NCI-H2196 (cell line): ENCODE data around the gene ATP2B2.
"Not testable (repeated sequence)": the region's sequence is repeated elsewhere in the genome, so short reads cannot be mapped to it uniquely, and the experiment has no call there.

Source experiments
- DNase-seq: peaks from one replicate; lab custom pipeline; 2025; ENCODE audit not compliant: unreplicated experiment; lab: John Stamatoyannopoulos, UW

The ATP2B2 gene

DNA sequence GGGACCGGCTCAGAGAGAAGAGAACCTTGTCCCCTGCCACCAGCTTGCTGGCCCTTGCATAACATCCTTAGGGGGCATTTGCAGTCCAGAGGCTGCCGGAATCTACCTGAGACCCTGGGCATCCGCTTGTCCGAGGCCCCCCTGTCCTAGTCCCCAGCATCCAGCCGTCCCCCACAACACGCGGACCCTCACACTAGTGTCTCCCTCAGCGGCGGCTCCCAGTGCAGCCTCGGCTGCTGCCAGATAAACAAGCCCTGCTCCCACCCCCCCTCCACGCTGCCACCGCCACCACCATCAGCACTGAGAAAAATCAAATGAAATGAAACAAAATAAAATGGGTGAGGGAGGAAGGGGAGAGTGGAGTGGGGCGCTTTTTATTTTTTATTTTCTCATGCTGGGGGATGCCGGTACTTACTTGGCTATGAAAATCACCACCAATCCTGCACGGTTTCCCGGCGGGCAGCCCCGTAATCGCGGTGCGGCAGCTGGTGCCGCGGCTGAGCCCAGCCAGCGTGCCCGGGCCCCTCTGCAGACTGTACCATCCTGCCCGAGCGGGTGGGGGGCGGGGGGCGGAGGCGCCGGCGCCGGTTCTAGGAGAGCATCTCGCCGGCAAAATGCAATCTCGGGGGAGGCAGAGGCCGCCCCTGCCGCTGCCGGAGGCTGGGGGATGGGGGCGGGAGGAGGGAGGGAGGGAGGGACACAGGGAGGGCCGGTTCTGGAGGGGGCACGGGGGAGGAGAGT is at the start of gene ATP2B2:
Gene ATP2B2 (minus strand): TSS at position 537 of the 741 bp plus-strand sequence. CDS start 56,043 bp downstream, outside the sequence.
- no peak for DNase-seq

DNA sequence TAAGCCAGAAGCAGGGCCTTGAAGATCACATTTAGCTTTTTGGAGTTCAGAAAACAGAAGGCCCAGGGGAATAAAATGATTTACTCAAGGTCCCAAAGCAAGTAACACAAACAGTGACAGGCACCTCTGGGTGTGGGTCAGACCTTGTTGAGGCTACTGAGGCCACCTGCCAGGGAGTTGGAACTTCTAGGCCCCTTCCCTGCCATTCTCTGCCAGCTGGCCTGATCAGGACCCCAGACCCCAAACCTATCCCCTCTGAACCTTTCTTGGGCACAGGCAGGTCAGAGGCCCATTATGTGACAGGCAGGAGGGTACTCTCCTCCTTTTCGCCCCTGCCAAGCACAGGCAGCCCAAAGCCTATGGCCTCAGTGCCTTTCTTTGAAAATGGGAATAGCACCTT is 49.4 kb upstream of the ATP2B2 start:
- no peak for DNase-seq

DNA sequence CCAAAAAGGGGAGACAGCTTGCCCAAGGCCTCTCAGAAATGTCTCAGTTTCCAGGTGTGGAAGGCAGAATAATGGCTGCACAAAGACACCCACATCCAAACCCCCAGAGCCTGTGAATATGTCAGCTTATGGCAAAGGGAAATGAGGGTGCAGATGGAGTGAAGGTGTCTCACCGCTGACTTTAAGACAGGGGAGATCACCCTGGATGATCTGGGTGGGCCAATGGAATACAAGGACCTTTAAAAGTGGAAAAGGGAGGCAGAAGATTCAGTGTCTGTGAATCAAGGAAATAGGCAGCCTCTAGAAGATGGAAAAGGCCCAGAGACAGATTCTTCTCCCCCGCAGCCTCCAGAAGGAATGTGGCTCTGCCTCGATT is 48.8 kb upstream of the ATP2B2 start:
- no peak for DNase-seq

DNA sequence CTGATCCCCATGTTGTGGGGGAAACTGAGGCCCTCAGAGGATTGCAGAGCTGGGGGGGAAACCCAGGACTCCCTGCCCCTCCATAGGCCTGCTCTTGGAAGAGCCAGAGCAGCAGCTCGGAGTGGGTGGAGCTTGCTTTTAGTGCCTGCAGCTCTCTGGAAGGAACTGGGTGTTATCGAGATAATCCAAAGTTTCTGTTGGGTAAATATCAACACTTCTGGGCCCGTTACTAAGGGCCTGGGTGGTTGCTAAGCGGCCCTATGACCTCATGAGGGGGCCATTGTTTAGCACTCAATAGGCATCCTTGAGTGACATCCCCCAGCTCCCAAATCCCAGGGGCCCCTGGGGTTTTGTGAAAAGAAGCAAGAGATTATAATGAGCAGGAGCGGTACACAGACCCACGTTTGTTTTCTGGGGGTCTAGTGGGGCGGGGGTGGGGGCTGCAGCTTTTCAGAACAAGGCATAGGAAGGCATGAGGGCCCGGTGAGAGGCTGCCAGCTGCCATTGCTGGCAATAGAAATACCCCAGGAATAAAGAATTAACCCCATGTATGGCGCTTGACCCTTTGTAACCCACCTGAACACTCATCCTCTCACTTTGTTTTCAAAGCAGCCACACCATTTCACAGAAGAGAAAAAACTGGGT is 48.3 kb upstream of the ATP2B2 start:
- DNase-seq: no peak

DNA sequence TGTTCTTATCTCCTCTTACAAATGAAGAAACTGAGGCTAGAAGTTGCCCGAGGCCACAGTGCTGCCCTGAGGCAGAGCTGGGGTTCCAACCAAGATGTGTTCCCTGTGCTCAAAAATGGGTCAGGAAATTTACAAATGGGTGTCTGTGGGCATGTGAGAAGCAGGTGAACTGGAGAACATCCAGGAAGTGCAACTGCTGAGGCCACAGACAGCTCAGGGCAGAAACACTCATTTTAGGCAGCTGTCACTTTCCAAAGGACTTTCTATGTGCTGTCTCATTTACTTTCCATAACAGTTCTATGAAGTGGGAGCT is 47.2 kb upstream of the ATP2B2 start:
- no peak for DNase-seq

DNA sequence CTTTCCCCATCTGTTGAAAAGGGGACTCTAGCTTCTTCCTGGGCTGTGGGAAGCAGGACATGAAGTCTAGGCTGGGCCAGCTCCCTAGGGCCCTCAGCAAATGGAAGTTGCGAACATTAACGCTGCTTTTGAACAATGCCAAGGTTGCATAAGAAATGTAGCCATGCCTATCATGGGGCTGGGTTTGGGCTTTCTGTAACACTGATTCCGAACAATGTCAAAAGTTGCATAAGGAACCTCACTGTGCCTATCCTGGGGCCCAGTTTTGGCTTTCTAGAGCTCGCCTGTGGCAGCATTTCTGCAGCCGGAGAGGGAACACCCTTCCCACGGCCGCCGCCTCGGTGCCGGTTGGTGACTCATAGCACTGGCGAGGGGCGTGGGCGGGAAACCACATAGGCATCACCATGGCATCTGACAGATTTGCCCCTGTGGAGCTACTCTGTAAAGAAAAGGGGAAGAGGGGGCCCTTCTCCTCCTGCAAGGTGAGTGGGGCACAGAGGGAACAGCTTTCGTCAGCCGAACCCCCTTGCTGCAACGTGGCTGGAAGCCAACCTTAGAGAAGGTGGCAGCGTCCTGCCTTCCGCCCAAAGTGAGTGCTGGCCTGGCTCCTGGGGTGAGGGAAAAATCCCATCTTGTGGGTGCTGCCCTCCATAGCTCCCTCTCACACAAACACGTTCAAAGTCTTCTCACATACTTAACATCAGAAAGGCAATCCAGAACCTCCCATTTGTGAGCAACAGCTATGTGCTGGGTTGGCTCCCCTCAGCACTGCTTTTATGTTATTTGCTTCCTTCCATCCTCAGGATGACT is 46.6 kb upstream of the ATP2B2 start:
- no peak for DNase-seq

DNA sequence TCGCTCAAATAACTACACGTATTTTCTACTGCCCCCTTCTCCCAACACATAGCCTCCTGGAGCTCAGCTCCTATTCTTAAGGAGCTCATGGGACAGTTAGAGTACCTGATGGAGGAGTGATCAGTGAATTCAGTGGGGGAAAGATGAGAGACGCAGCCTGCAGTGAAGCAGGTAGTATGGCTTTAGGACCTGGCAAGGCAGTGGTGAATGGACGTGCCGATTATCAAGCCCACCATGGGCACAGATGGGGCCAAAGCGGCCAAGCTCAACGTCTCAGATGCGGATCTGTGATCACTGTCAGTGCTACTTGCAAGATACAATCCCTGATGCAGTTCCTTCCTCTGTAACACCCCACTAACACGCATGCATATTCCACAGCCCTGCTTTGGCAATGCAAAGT is 45.8 kb upstream of the ATP2B2 start:
- DNase-seq: no peak

DNA sequence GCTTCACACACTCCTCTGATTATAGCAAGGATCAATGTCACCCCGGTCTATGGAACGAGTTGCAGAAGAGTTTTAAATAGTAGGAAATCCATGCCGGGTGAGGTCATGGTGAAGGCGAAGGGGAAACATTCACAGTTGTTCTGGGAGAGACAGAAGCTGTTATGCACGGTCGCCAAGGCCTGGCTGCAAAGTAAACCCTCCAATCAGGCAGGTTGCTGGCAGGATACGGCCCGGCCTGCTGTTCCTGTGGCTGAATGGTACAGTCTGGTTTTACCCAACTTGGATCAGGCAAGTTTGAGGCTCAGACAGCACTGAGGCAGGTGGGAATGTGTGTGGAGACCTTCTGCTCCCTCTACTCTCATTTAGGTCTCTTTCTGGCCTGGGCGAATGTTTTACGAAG is 45.3 kb upstream of the ATP2B2 start:
- no peak for DNase-seq

DNA sequence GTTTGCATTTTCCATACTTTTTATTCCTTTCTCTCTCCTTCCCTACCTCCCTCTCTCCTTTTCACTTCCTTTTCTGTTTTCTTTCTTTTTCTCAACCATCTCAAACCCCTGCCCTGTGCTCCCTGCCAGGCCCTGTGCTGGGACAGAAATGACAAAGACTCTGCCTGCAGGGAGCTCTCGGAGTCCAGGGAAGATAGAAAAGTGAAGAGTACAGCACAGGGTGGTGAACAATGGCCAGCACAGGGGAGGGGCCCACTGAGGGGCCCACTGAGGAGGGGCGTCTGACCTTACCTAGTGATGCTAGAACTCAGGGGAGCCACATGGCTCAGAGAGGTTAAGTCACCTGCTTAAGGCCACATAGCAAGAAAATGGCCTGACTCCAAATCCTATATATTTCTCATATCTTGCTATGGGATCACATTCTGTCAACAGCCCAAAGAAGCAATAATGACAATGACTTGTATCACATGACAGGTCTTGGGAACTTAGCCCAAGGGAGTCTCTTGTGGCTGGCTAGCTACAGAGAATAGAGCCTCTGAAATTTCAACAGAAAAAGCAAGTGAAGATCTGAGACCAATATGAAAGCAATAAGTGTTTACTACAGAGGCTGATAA is 44.3 kb upstream of the ATP2B2 start:
- no peak for DNase-seq

DNA sequence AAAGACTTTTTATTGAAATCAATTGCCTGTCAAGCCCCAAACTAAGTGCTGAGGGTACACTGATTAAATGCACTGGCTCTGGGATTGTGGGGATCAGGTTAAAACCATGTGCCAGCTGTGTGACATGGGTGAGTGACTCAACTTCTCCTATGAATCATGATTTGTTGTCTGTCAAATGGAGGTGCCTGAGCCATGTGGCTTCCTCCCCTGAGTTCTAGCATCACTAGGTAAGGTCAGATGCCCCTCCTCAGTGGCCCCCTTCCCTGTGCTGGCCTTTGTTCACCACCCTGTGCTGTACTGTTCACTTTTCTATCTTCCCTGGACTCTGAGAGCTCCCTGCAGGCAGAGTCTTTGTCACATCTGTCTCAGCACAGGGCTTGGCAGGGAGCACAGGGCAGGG is 43.6 kb upstream of the ATP2B2 start:
- DNase-seq: no peak

DNA sequence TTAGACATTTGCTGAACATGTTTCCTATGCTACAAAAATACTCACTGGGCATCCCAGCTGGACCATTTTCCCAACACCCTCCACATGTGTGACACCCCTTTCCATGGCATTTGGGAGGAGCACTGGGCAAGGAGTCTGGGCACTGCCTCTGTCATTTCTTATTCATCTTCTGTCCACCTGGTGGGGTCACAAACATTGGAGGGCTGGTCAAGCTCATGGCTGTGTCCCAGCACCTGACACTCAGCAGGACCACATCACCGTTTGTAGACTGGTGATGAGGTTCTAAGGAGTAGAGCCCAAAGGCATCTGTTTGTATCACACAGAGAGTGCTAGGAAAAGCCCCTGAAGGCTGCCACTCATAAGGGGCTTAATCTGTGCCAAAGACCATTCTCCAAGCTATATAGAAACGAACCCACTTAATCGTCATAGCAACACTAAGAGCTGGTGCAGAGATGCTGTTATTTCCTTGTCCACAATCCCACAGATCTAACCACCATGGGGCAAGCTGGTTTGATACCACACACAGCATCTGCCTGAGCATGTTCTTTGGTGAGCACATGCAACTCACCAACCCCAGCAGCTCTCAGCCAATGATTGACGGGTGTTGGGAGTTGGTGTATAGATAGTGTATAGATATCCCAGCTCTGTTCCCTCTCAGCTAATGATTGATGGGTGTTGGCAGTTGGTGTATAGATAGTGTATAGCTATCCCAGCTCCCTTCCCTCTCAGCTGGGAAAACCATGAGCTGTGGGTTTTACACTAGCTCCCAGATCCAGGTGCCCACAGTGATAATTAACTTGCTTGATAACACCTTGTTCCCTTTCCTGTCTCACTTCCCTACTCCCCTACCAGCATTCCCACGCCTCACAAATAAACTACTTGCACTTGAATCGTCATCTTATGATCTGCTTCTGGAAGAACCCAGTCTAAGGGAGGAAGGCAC is 42.7 kb upstream of the ATP2B2 start:
- DNase-seq: no peak

DNA sequence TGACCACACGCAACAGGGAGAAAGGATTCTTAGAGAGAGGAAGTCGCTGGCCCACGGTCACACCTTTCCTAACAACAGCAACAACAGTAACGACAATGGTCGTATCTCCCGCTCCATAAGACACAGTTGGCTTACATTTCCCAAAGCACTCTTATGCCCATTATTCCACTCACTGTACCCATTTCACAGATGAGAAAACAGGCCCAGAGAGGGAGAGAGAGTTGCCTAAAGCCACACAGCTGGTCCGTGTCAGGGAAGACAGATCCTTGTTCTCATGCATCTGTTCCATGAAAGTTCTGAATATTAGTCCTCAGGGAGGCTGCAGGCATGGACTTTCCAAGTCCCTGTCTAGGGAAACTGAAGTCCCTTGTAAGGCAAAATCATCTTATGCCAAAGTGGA is 42.0 kb upstream of the ATP2B2 start:
- DNase-seq: no peak

DNA sequence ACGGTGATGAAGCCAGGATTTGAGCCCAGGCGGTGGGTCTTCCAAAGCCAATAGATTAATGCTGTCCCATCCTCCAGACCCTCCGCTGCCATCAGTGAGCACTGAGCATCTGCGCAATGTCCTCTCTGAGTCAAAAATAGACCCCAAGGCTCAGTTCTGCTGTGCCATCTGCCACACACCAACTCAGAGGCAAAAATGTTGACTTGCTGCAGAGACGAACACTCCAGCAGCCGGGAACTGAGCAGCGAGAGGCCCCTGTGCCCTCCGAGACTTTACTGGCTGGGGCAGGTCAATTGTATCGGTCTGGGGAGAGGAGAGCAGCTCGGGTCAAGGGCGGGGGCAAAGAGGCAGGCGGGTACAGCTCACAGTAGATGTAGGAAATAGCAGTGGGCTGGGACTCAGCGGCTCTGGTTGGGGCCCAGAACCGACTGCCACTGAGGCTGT is 41.5 kb upstream of the ATP2B2 start:
- DNase-seq: no peak

DNA sequence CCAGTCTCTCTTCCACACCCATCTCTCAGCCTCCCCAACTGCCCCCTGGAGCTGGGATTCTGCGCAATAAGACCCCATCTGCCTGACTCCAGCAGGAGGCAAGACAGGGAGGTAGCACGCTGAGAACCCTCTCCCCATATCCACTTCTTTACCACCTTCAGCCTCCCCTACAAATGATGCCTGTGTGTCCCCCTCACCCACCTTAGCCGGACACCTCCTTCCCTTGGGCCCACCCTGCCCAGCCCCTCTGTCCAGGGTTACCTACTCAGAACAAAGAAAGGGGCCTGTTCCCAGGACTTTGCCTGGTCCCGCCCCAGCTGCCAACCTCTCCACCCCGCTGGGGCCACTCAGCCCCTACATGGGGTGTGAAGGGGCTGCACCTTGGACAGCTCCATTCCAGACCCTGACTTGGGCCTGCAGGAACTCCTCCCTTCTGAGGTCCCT is 40.8 kb upstream of the ATP2B2 start:
- no peak for DNase-seq

DNA sequence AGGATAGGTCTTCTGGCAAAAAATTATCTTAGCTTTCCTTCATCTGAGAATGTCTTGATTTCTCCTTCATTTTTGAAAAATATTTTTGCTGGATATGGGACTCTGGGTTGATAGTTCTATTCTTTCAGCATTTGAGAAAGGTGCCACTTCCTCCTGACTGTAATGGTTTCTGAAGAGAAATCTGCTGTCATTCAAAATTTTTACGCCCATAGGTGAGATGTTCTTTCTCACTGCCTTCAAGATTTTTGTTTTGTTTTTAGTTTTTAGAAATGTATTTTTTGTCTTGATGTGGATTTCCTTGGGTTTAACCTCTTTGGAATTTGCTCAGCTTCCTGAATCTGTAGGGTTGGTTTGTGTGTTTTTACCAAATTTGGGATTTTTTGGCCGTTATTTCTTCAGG is 37.1 kb upstream of the ATP2B2 start:
- no peak for DNase-seq

DNA sequence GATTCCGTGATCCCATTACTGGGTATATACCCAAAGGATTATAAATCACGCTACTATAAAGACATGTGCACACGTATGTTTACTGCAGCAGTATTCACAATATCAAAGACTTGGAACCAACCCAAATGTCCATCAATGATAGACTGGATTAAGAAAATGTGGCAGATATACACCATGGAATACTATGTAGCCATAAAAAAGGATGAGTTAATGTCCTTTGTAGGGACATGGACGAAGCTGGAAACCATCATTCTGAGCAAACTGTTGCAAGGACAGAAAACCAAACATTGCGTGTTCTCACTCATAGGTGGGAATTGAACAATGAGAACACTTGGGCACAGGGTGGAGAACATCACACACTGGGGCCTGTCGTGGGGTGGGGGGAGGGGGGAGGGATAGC is 35.0 kb upstream of the ATP2B2 start:
- not testable (repeated sequence) for DNase-seq

DNA sequence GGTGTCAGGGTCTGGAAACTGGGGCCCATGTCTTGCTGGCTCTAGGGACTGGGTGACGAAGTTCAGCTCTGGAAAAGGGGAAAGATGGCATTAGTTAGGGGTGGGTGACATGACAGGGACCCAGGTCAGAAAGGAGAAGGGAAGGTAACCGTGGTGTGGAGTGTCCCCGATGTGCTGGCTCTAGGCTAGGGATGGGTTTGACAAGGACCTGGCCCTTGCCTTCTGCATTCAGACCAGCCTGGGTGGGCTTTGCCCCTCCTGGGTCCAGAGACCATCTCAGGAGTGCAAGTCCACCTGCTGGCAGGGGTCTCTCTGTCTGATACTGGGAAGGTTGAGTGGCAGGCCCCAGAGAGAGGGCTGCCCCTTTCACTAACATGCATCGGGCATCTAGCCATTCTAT is 28.7 kb upstream of the ATP2B2 start:
- no peak for DNase-seq

DNA sequence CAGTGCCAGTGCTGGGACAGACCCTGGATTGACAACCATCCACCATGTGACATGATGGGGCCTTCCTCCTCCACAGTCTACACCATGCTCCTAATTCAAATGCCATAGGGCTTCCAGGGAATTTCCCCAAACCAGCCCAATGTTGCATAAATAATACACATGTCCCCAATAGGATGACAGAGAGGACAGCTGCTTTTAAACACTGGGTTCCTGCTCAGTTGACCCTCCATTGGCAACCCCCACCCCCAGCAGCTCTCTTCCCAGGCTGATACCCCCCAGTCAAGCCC is 28.3 kb upstream of the ATP2B2 start:
- no peak for DNase-seq

DNA sequence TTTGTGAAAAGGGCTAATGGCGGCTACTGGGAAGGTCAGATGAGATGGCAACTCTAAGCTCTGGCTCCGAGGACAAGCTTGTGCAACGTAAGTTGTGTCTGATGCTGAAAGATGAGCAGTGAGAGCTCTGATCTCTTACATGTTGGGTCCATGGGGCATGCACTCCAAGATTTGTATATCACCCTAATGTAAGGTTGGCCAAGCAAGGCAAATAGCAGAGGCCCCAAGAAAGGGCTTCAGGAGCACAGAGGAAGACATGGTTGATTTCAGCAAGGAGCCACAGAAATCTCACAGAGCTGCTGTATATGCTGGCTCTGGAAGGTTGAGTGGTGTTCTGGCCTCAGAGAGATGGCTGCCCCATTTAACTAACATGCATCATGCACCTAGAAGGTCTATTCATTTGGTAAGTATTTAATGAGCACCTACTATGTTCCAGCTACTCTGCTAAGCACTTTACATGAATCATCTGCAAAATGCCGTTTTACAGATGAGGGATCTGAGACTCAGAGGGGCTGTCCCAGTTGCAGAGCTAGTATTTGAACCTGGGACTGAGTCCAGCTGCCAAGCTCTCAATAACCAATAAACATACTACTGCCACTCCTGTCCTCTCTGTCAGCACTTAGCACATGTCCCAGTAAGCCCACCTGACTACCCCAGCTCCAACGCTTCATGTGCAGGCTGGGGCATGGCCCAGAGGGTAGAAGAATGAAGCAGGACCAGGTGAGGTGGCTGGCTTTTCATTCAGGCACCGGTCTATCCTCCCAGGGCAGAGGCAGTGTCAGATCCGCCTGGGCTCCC is 27.8 kb upstream of the ATP2B2 start:
- DNase-seq: no peak

DNA sequence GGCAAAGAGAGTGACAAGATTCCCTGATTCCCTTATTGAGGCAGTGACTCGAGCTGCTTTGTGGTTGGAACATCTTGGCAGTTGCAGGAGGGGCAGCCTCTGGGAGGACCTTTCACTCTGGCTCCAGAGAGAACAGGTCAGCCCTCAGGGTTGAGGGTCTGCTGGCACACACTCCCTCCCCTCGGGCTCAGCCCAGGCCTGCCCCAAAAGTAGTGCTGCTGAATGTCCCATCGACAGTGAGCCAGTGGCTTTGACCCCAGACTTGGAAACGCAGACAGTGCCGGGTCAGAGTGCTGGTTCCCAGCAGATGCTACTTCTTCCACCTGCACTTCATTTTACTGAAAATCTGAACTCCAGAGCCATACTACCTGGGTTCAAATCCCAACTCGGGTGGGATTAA is 25.6 kb upstream of the ATP2B2 start:
- DNase-seq: no peak
